ENCODE results near the gene GPR68.
"Not testable (repeated sequence)": the region's sequence is repeated elsewhere in the genome, so short reads cannot be mapped to it uniquely, and the experiment has no call there.

The GPR68 gene

DNA sequence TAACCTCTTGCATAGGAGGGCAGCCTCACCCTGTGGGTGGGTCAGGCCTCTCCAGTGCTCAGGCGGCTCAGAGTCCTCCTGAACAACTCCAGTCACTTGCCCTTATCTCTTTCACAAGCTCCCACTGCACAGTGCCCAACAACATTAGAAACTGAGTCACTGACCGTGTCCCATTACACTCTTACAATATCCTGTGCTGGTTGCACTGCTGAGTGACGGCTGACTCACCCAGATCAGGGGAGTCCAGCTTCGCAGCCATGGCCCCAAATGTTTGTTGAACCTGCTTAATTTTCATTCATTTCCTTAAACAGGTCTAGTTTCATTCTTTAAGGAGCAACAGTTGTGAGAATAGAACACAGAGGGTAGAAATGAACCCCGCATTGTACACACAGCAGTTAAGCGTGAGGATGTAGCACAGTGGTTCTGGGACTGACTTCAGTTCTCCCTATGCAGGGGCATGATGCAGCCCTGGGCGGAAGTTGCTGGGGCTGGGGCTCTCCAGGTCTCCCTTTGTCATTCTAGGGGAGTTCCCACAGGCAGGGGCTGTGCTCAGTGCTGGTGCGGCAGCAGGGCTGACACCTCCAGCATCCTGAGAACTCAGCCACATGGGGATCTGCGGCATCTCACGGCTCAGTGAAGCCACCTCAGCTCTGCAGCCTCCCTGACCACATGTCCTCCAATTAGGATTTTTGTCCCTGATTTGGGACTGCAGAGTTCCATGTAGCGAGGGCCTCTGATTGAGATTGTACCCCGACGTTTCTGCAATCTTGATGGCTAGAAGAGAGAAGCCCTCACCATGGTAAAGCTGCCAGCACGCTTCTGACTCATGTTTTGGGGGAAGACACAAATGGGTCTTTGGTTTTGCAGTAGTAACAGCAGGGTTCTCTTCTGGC, 16.1 kb downstream of the GPR68 start:
- H3K36me3 ChIP-seq (ENCODE audit: control insufficient read depth in 2 of 2, insufficient read depth in 1 of 2, low read length in 2 of 2), result no peaks in the 10 kb centered on the region
- no peak overlapping the region for H3K27ac ChIP-seq (ENCODE audit: extremely low read depth, low read depth, low read length)
- no peak overlapping the region for H3K4me3 ChIP-seq (ENCODE audit: low read depth, low read length)
- H3K9me3 ChIP-seq (ENCODE audit: control insufficient read depth, insufficient read depth, low read depth, low read length), result no peaks in the 10 kb centered on the region
- ChIA-PET CTCF (interaction anchor here (0.6 kb wide), 1 partner anchor 695 kb away, joined by 3 read pairs; no protein-coding TSS in a partner anchor), POLR2A (no interaction called here)
- H3K4me1 ChIP-seq (ENCODE audit: control insufficient read depth, insufficient read depth, low read length), result no peaks in the 10 kb centered on the region
- no peak for TF ChIP-seq KLF10 (tag by site-specific recombination; IDR thresholded peaks at IDR 0.05)
- TF ChIP-seq ZNF473 (tag by site-specific recombination; IDR thresholded peaks at IDR 0.05), result no peak
- TF ChIP-seq ZNF843 (tag by site-specific recombination; IDR thresholded peaks at IDR 0.05), result no peak
- TF ChIP-seq ZNF521 (tag by site-specific recombination; IDR thresholded peaks at IDR 0.05), result no peak
- TF ChIP-seq ZFP37 (tag by site-specific recombination; IDR thresholded peaks at IDR 0.05), result no peak
- no peak for TF ChIP-seq PRDM1 (tag by site-specific recombination; IDR thresholded peaks at IDR 0.05)
- no peak for TF ChIP-seq ZNF549 (tag by site-specific recombination; IDR thresholded peaks at IDR 0.05)
- TF ChIP-seq, protein P1, sequence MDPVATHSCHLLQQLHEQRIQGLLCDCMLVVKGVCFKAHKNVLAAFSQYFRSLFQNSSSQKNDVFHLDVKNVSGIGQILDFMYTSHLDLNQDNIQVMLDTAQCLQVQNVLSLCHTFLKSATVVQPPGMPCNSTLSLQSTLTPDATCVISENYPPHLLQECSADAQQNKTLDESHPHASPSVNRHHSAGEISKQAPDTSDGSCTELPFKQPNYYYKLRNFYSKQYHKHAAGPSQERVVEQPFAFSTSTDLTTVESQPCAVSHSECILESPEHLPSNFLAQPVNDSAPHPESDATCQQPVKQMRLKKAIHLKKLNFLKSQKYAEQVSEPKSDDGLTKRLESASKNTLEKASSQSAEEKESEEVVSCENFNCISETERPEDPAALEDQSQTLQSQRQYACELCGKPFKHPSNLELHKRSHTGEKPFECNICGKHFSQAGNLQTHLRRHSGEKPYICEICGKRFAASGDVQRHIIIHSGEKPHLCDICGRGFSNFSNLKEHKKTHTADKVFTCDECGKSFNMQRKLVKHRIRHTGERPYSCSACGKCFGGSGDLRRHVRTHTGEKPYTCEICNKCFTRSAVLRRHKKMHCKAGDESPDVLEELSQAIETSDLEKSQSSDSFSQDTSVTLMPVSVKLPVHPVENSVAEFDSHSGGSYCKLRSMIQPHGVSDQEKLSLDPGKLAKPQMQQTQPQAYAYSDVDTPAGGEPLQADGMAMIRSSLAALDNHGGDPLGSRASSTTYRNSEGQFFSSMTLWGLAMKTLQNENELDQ (tag by site-specific recombination; IDR thresholded peaks at IDR 0.05; ENCODE audit: low read depth), result no peak
- no peak for TF ChIP-seq ZXDB (tag by site-specific recombination; IDR thresholded peaks at IDR 0.05)
- TF ChIP-seq, protein P2, sequence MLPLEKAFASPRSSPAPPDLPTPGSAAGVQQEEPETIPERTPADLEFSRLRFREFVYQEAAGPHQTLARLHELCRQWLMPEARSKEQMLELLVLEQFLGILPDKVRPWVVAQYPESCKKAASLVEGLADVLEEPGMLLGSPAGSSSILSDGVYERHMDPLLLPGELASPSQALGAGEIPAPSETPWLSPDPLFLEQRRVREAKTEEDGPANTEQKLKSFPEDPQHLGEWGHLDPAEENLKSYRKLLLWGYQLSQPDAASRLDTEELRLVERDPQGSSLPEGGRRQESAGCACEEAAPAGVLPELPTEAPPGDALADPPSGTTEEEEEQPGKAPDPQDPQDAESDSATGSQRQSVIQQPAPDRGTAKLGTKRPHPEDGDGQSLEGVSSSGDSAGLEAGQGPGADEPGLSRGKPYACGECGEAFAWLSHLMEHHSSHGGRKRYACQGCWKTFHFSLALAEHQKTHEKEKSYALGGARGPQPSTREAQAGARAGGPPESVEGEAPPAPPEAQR (tag by site-specific recombination; IDR thresholded peaks at IDR 0.05), result no peak
- TF ChIP-seq ZNF146 (tag by site-specific recombination; IDR thresholded peaks at IDR 0.05), result no peak
- TF ChIP-seq ZNF571 (tag by site-specific recombination; IDR thresholded peaks at IDR 0.05), result no peak
- TF ChIP-seq, protein P3, sequence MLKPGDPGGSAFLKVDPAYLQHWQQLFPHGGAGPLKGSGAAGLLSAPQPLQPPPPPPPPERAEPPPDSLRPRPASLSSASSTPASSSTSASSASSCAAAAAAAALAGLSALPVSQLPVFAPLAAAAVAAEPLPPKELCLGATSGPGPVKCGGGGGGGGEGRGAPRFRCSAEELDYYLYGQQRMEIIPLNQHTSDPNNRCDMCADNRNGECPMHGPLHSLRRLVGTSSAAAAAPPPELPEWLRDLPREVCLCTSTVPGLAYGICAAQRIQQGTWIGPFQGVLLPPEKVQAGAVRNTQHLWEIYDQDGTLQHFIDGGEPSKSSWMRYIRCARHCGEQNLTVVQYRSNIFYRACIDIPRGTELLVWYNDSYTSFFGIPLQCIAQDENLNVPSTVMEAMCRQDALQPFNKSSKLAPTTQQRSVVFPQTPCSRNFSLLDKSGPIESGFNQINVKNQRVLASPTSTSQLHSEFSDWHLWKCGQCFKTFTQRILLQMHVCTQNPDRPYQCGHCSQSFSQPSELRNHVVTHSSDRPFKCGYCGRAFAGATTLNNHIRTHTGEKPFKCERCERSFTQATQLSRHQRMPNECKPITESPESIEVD (tag by site-specific recombination; IDR thresholded peaks at IDR 0.05), result no peak
- TF ChIP-seq GLI2 (tag by site-specific recombination; IDR thresholded peaks at IDR 0.05; ENCODE audit: borderline replicate concordance, low read depth), result no peak

DNA sequence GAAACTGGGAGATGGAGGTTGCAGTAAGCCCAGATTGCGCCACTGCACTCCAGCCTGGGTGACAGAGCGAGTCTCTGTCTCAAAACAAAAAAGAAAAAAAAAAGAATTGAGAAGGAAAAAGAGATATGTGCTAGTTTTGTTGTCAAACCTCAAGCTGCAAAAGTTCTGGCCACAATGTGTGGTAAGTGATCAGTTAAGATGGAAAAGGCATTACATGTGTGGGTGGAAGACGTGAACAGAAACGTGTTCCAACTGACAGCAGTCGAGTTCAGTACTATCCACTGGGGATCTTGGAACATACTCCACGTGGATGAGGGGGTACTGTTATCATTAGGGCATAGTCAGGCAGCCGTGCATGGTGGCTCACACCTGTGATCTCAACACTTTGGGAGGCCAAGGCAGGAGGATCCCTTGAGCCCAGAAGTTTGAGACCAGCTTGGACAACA, 17.3 kb downstream of the GPR68 start:
- no peaks in the 10 kb centered on the region for H3K4me1 ChIP-seq (ENCODE audit: control insufficient read depth, insufficient read depth, low read length)
- CTCF ChIA-PET, result interaction anchor here (0.8 kb wide), 1 partner anchor 54 kb away, joined by 3 read pairs; no protein-coding TSS in a partner anchor
- TF ChIP-seq ZNF132 (tag by site-specific recombination; IDR thresholded peaks at IDR 0.05; ENCODE audit: borderline replicate concordance), result no peak
- no peak for TF ChIP-seq ZNF560 (tag by site-specific recombination; IDR thresholded peaks at IDR 0.05; ENCODE audit: borderline replicate concordance)
- no peak for TF ChIP-seq ZIC2 (tag by site-specific recombination; IDR thresholded peaks at IDR 0.05)
- TF ChIP-seq WT1 (tag by site-specific recombination; IDR thresholded peaks at IDR 0.05), result no peak
- TF ChIP-seq, protein P4, sequence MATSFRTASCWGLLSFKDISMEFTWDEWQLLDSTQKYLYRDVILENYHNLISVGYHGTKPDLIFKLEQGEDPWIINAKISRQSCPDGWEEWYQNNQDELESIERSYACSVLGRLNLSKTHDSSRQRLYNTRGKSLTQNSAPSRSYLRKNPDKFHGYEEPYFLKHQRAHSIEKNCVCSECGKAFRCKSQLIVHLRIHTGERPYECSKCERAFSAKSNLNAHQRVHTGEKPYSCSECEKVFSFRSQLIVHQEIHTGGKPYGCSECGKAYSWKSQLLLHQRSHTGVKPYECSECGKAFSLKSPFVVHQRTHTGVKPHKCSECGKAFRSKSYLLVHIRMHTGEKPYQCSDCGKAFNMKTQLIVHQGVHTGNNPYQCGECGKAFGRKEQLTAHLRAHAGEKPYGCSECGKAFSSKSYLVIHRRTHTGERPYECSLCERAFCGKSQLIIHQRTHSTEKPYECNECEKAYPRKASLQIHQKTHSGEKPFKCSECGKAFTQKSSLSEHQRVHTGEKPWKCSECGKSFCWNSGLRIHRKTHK (tag by site-specific recombination; IDR thresholded peaks at IDR 0.05), result no peak
- TF ChIP-seq, protein P5, sequence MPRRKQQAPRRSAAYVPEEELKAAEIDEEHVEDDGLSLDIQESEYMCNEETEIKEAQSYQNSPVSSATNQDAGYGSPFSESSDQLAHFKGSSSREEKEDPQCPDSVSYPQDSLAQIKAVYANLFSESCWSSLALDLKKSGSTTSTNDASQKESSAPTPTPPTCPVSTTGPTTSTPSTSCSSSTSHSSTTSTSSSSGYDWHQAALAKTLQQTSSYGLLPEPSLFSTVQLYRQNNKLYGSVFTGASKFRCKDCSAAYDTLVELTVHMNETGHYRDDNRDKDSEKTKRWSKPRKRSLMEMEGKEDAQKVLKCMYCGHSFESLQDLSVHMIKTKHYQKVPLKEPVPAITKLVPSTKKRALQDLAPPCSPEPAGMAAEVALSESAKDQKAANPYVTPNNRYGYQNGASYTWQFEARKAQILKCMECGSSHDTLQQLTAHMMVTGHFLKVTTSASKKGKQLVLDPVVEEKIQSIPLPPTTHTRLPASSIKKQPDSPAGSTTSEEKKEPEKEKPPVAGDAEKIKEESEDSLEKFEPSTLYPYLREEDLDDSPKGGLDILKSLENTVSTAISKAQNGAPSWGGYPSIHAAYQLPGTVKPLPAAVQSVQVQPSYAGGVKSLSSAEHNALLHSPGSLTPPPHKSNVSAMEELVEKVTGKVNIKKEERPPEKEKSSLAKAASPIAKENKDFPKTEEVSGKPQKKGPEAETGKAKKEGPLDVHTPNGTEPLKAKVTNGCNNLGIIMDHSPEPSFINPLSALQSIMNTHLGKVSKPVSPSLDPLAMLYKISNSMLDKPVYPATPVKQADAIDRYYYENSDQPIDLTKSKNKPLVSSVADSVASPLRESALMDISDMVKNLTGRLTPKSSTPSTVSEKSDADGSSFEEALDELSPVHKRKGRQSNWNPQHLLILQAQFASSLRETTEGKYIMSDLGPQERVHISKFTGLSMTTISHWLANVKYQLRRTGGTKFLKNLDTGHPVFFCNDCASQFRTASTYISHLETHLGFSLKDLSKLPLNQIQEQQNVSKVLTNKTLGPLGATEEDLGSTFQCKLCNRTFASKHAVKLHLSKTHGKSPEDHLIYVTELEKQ (tag by site-specific recombination; IDR thresholded peaks at IDR 0.05; ENCODE audit: borderline replicate concordance), result no peak
- no peak overlapping the region for H3K27ac ChIP-seq (ENCODE audit: extremely low read depth, low read depth, low read length)
- no peak overlapping the region for H3K4me3 ChIP-seq (ENCODE audit: low read depth, low read length)
- H3K9me3 ChIP-seq (ENCODE audit: control insufficient read depth, insufficient read depth, low read depth, low read length), result no peaks in the 10 kb centered on the region
- no peaks in the 10 kb centered on the region for H3K36me3 ChIP-seq (ENCODE audit: control insufficient read depth in 2 of 2, insufficient read depth in 1 of 2, low read length in 2 of 2)
- POLR2A ChIA-PET, result no interaction called here

DNA sequence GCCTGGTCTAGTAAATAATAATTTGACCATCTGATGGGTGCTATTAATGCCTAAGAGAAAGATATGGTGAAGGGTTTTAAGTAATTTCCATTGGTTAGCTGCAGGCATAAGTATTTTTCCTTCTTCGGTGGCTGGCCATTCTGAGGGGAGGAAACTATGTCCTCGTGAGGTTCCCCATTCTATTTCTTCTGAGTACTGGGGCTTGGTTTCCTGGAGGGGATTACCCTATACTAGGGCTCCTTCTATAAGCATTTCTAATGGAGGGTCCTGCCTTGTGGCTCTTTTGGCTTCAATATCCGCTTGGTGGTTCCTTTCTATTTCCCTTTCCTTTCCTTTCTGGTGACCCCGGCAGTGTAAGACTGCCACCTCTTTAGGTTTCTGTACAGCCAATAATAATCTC, 18.1 kb downstream of the GPR68 start:
- H3K9me3 ChIP-seq (ENCODE audit: control insufficient read depth, insufficient read depth, low read depth, low read length); POLR2A ChIA-PET; H3K27ac ChIP-seq (ENCODE audit: extremely low read depth, low read depth, low read length); H3K4me3 ChIP-seq (ENCODE audit: low read depth, low read length); H3K4me1 ChIP-seq (ENCODE audit: control insufficient read depth, insufficient read depth, low read length); H3K36me3 ChIP-seq (ENCODE audit: control insufficient read depth in 2 of 2, insufficient read depth in 1 of 2, low read length in 2 of 2): not testable (repeated sequence)
- CTCF ChIA-PET, result interaction anchor here (0.6 to 1.0 kb wide), 3 partner anchors 49 to 55 kb away, joined by 3 read pairs; no protein-coding TSS in a partner anchor
